Measurements from ENCODE around the gene EXD3.

DNA sequence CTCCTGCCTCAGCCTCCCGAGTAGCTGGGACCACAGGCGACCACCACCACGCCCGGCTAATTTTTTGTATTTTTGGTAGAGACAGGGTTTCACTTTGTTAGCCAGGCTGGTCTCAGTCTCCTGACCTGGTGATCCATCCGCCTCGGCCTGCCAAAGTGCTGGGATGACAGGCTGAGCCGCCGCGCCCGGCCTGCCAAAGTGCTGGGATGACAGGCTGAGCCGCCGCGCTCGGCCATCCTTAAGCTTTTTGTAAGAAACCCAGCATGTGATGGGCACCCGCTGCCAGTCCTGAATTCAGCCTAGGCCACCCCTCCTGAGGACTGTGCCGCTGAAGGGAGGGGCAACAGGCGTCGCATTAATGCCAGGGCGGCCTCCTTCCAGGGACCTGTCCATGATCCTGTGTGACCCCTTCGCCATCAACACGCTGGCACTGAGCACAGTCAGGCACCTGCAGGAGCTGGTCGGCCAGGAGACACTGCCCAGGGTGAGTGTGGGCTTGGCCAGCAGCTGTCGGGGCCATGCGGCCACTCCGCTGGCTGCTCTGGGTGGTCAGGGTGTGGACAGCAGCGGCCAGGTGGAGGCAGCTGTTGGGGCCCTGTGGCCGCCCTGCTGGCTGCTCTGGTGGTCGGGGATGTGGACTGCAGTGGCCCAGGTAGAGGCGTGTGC is 157.3 kb downstream of the EXD3 start:
- TF ChIP-seq RFX5 (IDR thresholded peaks at IDR 0.05; ENCODE audit: low read depth, low read length) (no peak), MXI1 (IDR thresholded peaks at IDR 0.05; ENCODE audit: borderline replicate concordance, low read depth, low read length) (no peak), SMC3 (IDR thresholded peaks at IDR 0.05; ENCODE audit: low read depth, low read length) (no peak), POLR2A (IDR thresholded peaks at IDR 0.05; ENCODE audit: low read depth, low read length) (no peak), CHD1 (IDR thresholded peaks at IDR 0.05; ENCODE audit: low read depth, low read length) (no peak), RAD21 (IDR thresholded peaks at IDR 0.05; ENCODE audit: low read length) (no peak), CEBPB (IDR thresholded peaks at IDR 0.05; ENCODE audit: low read depth, low read length) (no peak), BHLHE40 (IDR thresholded peaks at IDR 0.05; ENCODE audit: low read depth, low read length) (no peak), MAZ (IDR thresholded peaks at IDR 0.05; ENCODE audit: borderline replicate concordance, low read depth, low read length) (no peak), RCOR1 (IDR thresholded peaks at IDR 0.05; ENCODE audit: insufficient replicate concordance, low read length) (no peak), NFE2L2 (IDR thresholded peaks at IDR 0.05; ENCODE audit: low read depth, low read length) (no peak)
- TF ChIP-seq, protein P1, sequence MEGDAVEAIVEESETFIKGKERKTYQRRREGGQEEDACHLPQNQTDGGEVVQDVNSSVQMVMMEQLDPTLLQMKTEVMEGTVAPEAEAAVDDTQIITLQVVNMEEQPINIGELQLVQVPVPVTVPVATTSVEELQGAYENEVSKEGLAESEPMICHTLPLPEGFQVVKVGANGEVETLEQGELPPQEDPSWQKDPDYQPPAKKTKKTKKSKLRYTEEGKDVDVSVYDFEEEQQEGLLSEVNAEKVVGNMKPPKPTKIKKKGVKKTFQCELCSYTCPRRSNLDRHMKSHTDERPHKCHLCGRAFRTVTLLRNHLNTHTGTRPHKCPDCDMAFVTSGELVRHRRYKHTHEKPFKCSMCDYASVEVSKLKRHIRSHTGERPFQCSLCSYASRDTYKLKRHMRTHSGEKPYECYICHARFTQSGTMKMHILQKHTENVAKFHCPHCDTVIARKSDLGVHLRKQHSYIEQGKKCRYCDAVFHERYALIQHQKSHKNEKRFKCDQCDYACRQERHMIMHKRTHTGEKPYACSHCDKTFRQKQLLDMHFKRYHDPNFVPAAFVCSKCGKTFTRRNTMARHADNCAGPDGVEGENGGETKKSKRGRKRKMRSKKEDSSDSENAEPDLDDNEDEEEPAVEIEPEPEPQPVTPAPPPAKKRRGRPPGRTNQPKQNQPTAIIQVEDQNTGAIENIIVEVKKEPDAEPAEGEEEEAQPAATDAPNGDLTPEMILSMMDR (conservative IDR thresholded peaks at IDR 0.05; ENCODE audit: low read depth, low read length) = no peak
- TF ChIP-seq, protein P2, sequence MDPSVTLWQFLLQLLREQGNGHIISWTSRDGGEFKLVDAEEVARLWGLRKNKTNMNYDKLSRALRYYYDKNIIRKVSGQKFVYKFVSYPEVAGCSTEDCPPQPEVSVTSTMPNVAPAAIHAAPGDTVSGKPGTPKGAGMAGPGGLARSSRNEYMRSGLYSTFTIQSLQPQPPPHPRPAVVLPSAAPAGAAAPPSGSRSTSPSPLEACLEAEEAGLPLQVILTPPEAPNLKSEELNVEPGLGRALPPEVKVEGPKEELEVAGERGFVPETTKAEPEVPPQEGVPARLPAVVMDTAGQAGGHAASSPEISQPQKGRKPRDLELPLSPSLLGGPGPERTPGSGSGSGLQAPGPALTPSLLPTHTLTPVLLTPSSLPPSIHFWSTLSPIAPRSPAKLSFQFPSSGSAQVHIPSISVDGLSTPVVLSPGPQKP (IDR thresholded peaks at IDR 0.05; ENCODE audit: borderline replicate concordance, low read depth, low read length) = no peak
- TF ChIP-seq, protein P3, sequence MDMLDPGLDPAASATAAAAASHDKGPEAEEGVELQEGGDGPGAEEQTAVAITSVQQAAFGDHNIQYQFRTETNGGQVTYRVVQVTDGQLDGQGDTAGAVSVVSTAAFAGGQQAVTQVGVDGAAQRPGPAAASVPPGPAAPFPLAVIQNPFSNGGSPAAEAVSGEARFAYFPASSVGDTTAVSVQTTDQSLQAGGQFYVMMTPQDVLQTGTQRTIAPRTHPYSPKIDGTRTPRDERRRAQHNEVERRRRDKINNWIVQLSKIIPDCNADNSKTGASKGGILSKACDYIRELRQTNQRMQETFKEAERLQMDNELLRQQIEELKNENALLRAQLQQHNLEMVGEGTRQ (IDR thresholded peaks at IDR 0.05; ENCODE audit: low read depth, low read length) = no peak

All from IMR-90 (cell line).